HPDE6-E6E7 (cell line): ENCODE measurements around the gene TMEM52B.
"Not testable (repeated sequence)": the region's sequence is repeated elsewhere in the genome, so short reads cannot be mapped to it uniquely, and the experiment has no call there.

Experiments
- DNase-seq: peaks from one replicate; pipeline ENCODE4 v3.0.0; 2011; ENCODE audit warnings: missing footprints; ENCODE audit errors: extremely low spot score

Gene TMEM52B

DNA sequence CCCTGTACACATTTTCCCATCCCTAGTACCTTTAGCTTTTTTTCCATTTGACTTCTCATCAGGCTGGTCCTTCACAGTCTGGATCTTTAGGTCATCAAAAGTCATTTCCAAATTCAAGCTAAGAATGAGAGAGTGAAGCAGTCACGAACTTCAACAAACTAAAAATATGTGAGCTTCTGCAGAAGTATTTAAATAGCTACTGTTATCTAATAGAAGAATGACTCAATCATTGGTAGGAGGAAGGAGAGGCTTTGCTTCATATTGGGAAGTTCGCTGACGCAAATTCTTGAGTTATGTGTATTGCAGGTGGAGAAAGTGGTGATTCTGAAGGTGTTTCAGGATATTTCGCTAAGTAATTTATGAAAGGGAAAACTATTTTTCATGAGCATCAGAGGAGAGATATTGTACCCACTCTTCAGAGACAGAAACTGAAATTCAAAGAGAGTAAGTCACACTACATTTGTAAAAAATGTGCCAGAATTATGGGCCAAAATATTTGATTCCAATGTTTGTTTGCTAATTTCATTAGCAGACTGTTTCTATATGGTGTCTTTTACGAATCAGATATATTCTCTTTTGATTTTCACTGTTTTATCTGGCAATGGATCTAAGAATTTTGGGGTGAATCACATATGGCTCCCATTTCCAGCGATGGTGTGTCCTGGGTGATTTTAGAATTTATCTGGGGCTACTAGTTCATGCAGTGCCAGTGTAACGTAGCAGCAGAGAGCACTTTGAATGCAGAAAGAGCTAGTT lies 6.7 kb upstream of the TMEM52B start, which contains the start of gene OLR1:
TSS of gene OLR1 (minus strand) at position 160 of the 756 bp plus-strand sequence. CDS start at position 105, 55 bp downstream.
- DNase-seq: no peak

GRCh38 chr12:10174986-10175614 lies 3.7 kb upstream of the TMEM52B start:
- no peak for DNase-seq

DNA sequence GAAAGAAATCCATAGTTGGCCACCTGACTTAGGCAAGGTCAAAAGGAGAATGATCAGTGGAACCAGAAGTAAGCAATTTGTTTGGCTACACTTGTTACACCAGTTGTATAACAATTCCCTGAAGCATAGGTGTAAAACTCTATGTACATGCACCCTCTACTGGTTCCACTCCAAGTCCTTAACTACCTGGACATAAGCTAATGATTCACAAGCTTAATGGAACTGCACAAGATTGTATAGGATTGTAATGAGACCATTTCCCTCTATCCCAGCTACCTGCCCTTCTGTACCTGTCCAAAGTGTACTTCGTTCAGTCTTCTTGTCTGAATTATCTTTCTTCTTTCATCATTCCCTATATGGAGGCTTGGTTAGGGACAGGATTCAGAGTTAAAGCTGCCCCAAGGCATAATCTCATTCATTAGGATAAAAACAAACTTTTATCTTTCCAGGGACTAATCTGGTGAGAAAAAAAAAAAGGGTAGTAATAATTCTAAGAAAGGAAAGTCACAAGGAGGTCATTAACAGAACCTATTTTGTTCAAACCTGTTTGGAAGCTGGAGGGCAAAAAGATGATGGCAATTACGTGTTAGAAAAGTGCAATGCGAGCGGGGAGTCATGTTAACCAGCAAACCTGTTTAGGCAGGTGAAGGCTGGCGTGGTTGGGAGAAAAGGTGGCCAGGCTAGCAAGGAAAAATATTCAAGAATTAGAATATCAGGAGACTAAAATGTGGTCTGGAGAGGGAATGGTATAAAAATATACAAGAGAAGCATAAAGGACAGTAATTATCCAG lies 2.8 kb upstream of the TMEM52B start:
- DNase-seq: peak; percentile 53

DNA sequence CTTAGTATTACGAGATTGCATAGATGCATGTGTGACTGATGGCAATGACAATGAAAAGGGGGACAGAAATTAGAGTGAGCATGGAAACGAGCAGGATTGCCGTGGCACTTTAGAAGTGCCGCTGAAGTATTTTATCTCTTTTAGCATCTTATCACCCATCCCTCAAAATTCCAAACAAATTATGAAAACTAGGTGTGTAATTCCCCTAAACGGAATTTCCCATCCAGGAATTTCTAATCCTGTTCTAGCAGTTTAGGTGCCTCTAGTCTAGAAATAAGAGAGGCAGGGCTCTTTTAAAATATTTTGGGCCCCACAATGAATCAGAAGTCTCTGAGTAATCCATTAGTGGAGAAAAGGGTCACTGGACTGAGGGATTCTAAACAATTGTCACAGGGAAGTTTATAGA lies 947 bp downstream of the TMEM52B start:
- no peak for DNase-seq

- peak; percentile 37 for DNase-seq
These were observed 3.7 kb downstream of the TMEM52B start for GRCh38 chr12:10182354-10183049.

DNA sequence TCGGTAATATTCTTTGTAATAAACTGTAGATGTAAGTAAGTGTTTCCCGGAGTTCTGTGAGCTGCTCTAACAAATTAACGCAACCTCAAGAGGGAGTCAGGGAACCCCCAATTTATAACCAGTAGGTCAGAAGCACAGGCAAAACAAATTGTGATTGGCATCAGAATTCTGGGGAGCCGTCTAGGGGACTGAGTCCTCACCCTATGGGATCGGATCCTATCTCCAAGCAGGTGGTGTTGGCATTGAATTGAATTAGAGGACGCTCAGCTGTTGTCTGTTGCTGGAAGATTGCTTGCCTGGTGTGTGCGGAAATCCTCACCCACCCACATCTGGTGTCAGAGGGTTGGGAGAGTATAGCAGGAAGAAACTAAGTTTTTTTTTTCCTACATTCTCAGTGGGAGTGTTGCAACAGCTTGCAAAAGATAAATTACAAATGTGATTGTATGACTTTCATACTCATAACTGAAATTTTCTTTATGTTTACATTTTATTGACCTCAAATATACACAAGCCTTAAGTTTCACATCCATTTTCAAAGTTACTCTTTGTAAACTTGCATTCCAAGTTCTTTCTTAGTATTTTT lies 5.5 kb downstream of the TMEM52B start:
- DNase-seq: no peak

GRCh38 chr12:10186299-10186698 lies 7.5 kb downstream of the TMEM52B start:
- DNase-seq: no peak

GRCh38 chr12:10186958-10187357 lies 8.1 kb downstream of the TMEM52B start:
- not testable (repeated sequence) for DNase-seq

DNA sequence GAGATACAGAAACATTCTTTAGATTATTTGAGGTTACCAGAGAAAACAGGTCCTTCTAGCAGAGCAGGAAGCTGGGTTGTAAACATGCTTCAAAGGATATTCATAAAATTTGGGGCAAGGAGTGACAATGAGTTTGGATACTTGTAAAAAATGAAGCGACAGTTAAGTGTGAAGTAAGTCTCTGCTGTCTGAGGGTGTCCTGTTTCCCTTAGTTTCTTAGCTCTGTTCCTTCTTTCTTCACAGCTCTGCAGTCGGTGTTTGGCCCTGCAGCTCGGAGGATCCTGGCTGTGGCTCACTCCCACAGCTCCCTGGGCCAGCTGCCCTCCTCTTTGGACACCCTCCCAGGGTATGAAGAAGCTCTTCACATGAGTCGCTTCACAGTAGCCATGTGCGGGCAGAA lies 10.8 kb downstream of the TMEM52B start:
- DNase-seq: no peak

DNA sequence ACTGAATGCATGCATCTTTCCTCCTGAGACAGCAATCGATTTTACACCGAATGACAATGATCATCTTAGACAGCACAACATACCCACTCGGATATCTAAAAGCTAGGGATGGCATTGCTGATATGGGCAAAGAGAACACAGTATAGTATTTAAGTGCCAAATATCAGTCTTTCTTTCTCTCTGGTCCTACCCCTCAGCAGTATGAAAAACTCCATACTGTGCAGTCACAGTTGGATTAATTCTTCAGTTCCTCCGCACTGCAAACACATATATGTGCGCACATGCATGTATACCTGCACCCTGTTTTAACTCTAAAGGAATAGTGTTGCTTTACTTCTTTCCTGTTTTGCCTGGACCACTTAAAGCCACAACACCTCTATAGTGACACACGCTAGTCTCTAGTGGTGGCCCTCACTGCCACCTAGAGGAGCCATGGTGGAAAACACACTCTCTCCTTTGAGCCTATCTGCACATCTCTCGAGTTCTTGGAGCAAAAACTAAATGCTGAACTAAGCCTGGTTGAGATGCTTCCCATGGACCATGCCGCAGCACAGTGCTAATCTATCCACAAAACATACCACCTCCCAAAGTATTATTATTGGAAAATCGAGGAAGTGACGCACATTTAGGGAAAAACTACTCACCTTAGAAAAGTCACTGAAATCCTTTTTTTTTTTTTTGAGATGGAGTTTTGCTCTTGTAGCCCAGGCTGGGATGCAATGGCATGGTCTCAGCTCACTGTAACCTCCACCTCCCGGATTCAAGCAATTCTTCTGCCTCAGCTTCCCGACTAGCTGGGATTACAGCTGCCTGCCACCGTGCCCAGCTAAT lies 11.9 kb downstream of the TMEM52B start:
- peak; percentile 81 for DNase-seq

DNA sequence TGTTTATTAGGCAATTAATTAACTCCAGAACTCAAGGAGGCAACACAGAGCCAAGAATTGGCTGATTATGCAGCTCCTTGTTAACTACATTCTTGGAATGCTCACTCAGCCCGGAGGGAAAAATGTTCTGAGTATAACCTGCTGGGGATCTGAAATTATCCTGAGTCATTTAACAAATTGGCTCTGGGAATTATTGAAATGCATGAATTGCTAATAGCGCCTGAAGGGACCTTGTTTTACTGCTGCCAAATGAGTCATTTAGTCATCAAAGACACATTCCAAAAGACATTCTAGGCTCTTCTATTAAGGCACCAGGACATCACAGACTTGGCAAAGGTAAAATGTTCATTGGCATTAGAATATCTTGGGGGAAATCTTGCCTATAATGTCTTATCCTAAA lies 13.0 kb downstream of the TMEM52B start:
- no peak for DNase-seq

DNA sequence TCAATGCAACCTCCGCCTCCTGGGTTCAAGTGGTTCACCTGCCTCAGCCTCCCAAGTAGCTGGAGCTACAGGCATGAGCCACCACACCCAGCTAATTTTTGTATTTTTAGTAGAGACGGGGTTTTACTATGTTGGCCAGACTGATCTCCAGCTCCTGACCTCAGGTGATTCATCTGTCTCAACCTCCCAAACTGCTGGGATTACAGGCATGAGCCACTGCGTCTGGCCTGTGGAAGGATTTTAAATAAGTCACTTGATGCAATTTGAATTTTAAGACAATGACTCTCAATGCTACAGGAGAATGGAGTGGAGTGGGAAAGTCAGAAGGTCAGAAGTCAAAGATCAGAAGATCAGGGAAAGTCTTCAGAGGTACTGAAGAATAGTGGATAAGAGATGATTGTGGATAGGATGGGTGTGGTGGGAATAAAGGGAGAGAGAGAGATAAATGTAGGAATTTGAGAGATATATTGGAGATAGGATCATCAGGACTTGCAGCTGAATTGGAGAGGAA lies 15.4 kb downstream of the TMEM52B start:
- DNase-seq: no peak

GRCh38 chr12:10196210-10196609 lies 17.4 kb downstream of the TMEM52B start:
- no peak for DNase-seq

GRCh38 chr12:10197879-10198278 lies 19.0 kb downstream of the TMEM52B start:
- DNase-seq: no peak

DNA sequence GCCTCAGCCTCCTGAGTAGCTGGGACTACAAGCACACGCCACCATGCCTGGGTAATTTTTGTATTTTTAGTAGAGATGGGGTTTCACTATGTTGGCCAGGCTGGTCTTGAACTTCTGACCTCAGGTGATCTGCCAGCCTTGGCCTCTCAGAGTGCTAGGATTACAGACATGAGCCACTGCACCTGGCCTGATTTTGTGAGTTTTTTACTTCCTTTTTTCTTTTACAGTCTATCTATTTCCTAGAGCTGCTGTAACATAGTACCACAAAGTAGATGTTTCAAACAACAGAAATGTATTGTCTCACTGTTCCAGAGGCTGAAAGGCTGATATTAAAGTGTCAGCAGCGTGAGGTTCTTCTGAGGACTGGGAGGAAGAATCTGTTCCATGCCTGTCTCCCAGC lies 25.7 kb downstream of the TMEM52B start:
- not testable (repeated sequence) for DNase-seq

DNA sequence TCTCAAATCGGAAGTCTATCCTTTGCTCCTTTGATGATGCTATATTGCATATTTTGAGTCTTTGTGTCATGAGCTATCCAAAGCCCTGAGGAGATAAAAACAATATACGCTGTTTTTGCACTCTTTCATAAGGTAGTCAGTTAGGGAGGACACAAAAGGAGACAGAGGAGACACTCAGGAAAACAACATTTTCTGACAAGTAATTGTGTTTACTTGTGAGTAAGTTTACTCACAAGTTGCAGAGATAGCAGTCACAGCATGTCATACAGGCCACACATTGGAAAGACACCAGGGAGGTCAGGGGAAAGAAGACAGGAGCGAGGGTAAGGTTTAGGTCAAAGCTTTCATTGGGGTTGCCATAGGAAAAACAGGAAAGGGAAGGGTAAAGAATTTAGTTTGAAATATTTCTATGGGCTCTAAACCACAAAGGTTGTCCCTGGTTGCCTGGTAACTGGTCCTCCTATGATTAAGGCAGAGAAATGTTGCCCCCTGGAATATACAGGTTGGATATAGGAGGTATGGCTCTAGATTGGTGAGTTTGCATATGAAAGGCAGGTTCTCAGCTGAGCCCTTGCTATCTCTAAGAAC lies 26.5 kb downstream of the TMEM52B start:
- DNase-seq: no peak

- no peak for DNase-seq
These were observed 28.3 kb downstream of the TMEM52B start for GRCh38 chr12:10207136-10207535.

DNA sequence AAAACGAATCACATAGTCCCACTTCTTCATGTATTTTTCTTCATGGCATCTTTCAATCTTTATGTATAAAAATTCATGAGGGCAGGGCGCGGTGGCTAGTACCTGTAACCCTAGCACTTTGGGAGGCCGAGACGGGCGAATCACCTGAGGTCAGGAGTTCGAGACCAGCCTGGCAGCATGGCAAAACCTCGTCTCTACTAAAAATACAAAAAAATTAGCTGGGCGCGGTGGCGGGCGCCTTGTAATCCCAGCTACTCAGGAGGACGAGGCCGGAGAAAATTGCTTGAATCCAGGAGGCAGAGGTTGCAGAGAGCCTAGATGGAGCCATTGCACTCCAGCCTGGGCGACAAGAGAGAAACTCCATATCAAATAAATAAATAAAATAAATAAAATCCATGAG lies 31.4 kb downstream of the TMEM52B start:
- no peak for DNase-seq

GRCh38 chr12:10211101-10211939 lies 32.5 kb downstream of the TMEM52B start:
- DNase-seq: no peak
